Renal pelvis (tissue), 12 donors: ENCODE results near the gene AMD1. TPM values are rescaled to one million over a fixed set of nuclear protein-coding genes. Genes with fewer than 3 reads are reported as not detected.
"Not testable (repeated sequence)": the region's sequence is repeated elsewhere in the genome, so short reads cannot be mapped to it uniquely, and the experiment has no call there.

ENCODE experiments used
- DNase-seq: peaks from one replicate; pipeline ENCODE4 v3.0.0-alpha.2; 2013
- long read RNA-seq, 16 experiments: transcript quantifications; one replicate each; lab custom pipeline, GENCODE V29; 2026
- polyA plus RNA-seq, 3 donors: library from polyadenylated mRNA; unstranded; fragments of 120-200 nt; gene quantifications; one replicate each; pipeline ENCODE4 v1.2.1, GENCODE V29; 2013; ENCODE audit not compliant: insufficient read length in 3 of 3

The AMD1 gene
- 10 to 100 TPM; 72.8 to 79.5 (median 78.8) TPM for polyA plus RNA-seq
- long read RNA-seq, donor 1, full-length matches to known transcripts = 13 of 13 reads
- long read RNA-seq, donor 1, partial matches to known transcripts = 0 of 13 reads
- long read RNA-seq, donor 1, other reads (novel, unspliced or antisense) = 0 of 13 reads
- long read RNA-seq, donor 2, transcript AMD1-204 (9 exons, 3,438 nt) = major isoform, 24 of 57 reads
- long read RNA-seq, donor 2, partial matches to known transcripts = 33 of 57 reads
- long read RNA-seq, donor 2, other reads (novel, unspliced or antisense) = 0 of 57 reads
- long read RNA-seq, donor 3, full-length matches to known transcripts = 19 of 41 reads
- long read RNA-seq, donor 3, partial matches to known transcripts = 22 of 41 reads
- long read RNA-seq, donor 3, other reads (novel, unspliced or antisense) = 0 of 41 reads
- long read RNA-seq, donor 4, full-length matches to known transcripts = 33 of 33 reads
- long read RNA-seq, donor 4, partial matches to known transcripts = 0 of 33 reads
- long read RNA-seq, donor 4, other reads (novel, unspliced or antisense) = 0 of 33 reads
- long read RNA-seq, donor 5, transcript AMD1-204 (9 exons, 3,438 nt) = major isoform, 12 of 12 reads
- long read RNA-seq, donor 5, partial matches to known transcripts = 0 of 12 reads
- long read RNA-seq, donor 5, other reads (novel, unspliced or antisense) = 0 of 12 reads
- long read RNA-seq, donor 6, full-length matches to known transcripts = 13 of 13 reads
- long read RNA-seq, donor 6, partial matches to known transcripts = 0 of 13 reads
- long read RNA-seq, donor 6, other reads (novel, unspliced or antisense) = 0 of 13 reads
- long read RNA-seq, donor 7, full-length matches to known transcripts = 38 of 67 reads
- long read RNA-seq, donor 7, partial matches to known transcripts = 29 of 67 reads
- long read RNA-seq, donor 7, other reads (novel, unspliced or antisense) = 0 of 67 reads
- long read RNA-seq, donor 8, transcript AMD1-204 (9 exons, 3,438 nt) = major isoform, 10 of 10 reads
- long read RNA-seq, donor 8, partial matches to known transcripts = 0 of 10 reads
- long read RNA-seq, donor 8, other reads (novel, unspliced or antisense) = 0 of 10 reads
- long read RNA-seq, donor 9, full-length matches to known transcripts = 27 of 32 reads
- long read RNA-seq, donor 9, partial matches to known transcripts = 5 of 32 reads
- long read RNA-seq, donor 9, other reads (novel, unspliced or antisense) = 0 of 32 reads
- long read RNA-seq, donor 10, full-length matches to known transcripts = 23 of 28 reads
- long read RNA-seq, donor 10, partial matches to known transcripts = 5 of 28 reads
- long read RNA-seq, donor 10, other reads (novel, unspliced or antisense) = 0 of 28 reads
- long read RNA-seq, donor 11, full-length matches to known transcripts = 15 of 15 reads
- long read RNA-seq, donor 11, partial matches to known transcripts = 0 of 15 reads
- long read RNA-seq, donor 11, other reads (novel, unspliced or antisense) = 0 of 15 reads
- long read RNA-seq, donor 12, full-length matches to known transcripts = 27 of 40 reads
- long read RNA-seq, donor 12, partial matches to known transcripts = 8 of 40 reads
- long read RNA-seq, donor 12, other reads (novel, unspliced or antisense) = 5 of 40 reads
- long read RNA-seq, donor 13, full-length matches to known transcripts = 8 of 18 reads
- long read RNA-seq, donor 13, partial matches to known transcripts = 10 of 18 reads
- long read RNA-seq, donor 13, other reads (novel, unspliced or antisense) = 0 of 18 reads
- long read RNA-seq, donor 14, full-length matches to known transcripts = 30 of 36 reads
- long read RNA-seq, donor 14, partial matches to known transcripts = 6 of 36 reads
- long read RNA-seq, donor 14, other reads (novel, unspliced or antisense) = 0 of 36 reads
- long read RNA-seq, donor 15, full-length matches to known transcripts = 22 of 22 reads
- long read RNA-seq, donor 15, partial matches to known transcripts = 0 of 22 reads
- long read RNA-seq, donor 15, other reads (novel, unspliced or antisense) = 0 of 22 reads
- long read RNA-seq, donor 16, full-length matches to known transcripts = 30 of 41 reads
- long read RNA-seq, donor 16, partial matches to known transcripts = 11 of 41 reads
- long read RNA-seq, donor 16, other reads (novel, unspliced or antisense) = 0 of 41 reads

DNA sequence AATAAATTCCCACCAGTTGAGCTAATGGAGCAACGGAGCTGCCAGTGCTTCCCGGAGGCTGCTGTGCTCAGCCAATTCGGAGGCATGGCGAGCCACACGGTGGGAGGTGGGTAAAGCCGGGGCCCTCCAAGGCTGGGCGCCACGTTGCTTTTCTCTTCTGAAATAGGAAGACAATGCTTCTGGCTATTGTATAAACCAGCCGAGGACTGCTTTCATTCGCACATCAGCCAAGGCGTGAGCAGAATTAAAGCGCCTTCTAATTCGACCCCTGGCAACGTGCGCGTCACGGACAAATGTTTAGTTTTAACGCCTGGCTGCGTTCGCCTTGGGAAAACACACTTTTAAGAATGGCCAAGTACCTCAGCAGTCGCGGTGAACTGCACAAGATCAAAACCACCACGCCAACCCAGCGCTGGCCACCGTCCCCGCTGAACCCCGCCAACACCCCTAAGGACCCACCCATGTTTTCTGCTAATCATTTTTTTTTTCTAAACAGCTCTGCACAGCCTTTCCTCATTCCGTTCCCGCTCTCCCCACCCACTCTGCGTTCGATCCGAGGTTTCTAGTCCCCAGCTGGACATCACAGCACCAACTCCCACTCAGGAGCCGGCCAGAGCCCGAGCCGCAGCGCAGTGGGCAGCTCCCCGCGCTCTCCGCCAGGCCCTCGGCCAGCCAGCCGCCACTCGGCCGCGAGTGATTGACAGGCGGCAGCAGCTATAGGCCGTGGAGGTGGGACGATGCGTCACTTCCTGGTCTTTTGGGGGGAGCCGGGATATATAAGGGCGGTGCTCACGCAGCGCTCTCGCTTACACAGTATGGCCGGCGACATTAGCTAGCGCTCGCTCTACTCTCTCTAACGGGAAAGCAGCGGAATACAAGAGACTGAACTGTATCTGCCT lies at the start of gene AMD1:
Gene AMD1 (plus strand): TSS at position 805 of the 899 bp plus-strand sequence. CDS start 321 bp downstream, outside the sequence.
- peak; percentile 98 for DNase-seq

DNA sequence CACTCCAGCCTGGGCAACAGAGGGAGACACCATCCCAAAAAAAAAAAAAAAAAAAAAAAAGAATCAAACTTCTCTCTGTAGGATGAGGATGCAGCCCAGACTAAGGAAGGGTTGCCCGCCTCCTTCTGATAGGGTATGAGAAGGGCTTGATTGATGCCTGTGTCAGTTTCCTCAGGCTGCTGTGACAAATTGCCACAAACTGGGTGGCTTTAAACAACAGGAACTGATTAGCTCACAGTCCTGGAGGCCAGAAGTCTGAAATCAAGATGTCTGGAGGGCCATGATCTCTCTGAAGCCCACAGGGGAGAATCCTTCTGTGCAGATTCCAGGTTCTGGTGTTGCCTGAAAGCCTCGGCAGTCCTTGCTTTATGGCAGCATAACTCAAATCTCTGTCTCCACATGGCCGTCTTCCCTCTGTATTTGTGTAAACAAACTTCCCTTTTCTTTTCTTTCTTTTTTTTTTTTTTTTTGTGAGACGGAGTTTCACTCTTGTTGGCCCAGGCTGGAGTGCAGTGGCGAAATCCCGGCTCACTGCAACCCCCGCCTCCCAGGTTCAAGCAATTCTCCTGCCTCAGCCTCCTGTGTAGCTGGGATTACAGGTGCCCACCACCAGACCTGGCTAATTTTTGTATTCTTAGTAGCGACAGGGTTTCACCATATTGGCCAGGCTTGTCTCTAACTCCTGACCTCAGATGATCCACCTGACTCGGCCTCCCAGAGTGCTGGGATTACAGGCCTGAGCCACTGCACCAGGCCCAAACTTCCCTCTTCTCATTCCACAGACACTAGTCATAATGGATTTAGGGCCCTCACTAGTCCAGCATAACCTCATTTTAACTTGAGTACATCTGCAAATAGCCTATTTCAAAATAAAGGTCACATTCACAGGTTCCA lies 48.1 kb upstream of the AMD1 start:
- no peak for DNase-seq

DNA sequence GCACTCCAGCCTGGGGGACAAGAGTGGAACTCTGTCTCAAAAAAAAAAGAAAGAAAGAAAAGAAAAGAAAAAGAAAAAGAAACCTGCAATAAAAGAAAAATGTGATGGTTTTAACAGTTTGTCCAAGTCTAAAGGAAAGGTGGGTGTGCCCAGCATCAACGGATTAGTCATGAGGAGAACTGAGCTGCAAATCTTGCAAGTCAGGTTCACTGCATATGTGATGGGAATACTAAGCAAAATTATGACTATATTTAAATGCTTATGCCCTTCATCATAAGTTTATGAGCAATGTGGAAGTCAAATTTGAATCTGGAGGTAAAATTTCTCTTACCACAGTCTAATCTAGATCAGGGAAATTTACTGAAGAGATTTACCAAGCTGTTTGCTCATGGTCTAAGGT lies 46.2 kb upstream of the AMD1 start:
- DNase-seq = no peak

DNA sequence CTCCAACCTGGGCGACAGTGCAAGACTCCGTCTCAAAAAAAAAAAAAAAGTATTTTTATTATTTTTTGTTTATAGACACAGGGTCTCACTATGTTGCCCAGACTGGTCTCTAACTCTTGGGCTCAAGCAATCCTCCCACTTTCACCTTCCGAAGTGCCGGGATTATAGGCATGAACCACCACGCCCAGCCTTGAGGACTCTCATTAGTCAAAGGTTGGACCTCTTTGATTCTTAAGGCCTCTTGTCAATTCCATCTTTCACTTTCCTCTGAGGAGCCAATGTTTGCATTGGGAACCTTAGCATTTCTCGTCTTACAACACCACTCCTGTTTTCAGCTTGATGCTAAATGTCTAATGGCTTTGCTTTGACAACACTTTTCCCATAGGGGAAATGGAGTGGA lies 43.2 kb upstream of the AMD1 start:
- no peak for DNase-seq

DNA sequence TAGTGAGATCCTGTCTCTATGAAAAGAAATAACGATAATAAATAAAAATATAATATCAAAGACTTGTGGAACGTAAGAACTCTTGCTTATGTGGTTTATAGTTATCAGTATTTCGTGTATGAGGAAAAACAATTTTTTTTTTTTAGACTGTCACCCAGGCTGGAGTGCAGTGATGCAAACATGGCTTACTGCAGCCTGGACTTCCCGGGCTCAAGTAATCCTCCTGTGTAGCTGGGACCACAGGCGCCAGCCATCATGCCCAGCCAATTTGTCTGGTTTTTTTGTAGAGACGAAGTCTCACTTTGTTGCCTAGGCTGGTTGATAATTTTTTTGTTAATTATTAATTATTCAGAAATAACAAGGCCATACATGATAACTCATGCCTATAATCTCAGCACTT lies 40.8 kb upstream of the AMD1 start:
- no peak for DNase-seq

DNA sequence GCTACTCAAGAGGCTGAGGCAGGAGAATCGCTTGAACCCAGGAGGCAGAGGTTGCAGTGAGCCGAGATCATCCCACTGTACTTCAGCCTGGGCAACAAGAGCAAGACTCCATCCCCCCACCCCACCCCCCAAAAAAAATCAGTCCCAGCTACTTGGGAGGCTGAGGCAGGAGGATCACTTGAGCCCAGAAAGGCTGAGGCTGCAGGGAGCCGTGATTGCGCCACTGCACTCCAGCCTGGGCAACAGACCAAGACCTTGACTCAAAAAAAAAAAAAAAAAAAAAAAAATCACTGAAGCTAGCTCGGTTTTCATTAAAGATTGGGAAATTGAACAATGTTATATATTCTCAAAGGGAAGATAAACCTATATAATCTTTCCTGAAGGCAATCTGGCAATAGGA lies 38.8 kb upstream of the AMD1 start:
- DNase-seq = not testable (repeated sequence)

DNA sequence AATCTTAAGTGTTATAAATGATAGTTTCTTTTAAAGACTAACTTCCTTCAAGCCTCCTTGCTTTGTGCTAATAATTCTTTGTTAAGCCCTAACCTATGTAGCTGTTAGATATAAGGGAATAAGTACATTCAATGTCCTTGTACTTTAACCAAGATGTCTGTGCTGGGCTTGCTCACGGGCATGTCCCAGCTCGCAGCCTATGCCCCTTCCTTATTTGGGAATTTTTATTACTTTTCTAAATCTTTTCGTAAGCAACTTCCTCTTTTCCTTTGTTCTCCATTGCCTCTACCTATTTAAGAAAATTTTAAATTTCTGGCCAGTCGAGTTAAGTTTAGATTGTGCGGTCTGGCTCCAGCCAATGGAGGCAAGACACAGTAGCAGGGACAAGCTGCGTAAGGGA lies 33.3 kb upstream of the AMD1 start:
- DNase-seq = no peak

DNA sequence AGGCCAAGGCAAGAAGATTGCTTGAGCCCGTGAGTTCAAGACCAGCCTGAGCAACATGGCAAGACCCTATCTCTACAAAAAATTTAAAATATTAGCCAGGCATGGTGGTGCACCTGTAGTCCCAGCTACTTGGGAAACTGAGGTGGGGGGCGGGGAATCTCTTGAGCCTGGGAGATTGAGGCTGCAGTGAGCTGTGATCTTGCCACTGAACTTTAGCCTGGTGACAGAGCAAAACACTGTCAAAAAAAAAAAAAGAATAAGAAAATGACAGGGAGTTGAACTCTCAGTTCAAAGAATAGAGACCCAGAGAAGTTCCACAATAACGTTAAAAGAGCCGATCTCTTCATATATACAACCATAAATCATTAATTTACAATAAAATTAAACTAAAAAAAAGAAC lies 24.8 kb upstream of the AMD1 start:
- no peak for DNase-seq

DNA sequence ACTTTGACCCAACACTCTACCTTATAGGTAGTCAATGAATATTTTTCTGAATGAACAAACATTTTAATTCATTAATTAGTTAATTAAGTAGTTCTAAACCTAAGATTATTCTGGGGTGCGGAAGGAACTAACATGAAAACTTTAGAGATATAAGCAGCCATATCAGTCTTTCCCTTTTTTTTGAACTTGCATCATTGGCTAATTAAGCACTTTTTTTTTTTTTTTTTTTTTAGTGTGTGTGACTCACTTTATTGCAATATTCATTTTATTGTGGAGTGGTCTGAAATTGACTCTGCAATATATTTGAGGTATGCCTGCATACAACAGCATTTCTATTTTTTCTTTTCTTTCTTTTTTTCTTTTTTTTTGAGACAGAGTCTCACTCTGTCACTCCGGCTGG lies 21.8 kb upstream of the AMD1 start:
- DNase-seq = no peak

DNA sequence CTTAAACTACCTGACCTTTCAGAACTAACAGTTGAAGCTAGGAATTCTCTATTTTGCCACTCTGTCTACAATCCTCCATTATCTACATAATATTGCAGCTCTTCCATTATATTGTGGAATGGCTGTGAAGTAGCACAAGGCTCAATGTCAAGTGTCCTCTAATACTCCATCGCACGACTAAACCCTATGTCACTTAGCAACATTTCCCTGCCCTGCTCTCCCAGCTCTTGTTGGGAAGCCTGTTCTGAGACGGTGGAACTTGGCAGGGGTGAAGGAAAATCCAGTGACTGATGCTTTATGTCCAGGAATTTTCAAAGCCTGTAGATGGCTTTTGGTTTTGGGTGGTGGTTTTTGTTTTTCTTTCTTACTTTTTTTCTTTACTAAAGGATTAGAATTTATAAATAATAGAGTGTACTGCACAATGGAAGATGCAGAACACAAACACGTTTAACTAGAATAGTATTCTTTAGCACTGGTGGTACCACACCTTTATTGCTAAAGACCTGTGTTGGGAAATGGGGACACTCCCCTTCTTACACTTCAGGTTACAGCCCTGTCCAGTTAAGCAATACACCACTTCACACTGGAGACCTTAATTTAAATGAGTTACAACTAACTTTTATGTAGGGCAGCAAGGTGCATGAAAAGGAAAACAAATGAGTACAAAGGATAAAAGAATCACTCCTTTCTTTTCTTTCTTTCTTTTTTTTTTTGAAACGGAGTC lies 20.7 kb upstream of the AMD1 start:
- no peak for DNase-seq

DNA sequence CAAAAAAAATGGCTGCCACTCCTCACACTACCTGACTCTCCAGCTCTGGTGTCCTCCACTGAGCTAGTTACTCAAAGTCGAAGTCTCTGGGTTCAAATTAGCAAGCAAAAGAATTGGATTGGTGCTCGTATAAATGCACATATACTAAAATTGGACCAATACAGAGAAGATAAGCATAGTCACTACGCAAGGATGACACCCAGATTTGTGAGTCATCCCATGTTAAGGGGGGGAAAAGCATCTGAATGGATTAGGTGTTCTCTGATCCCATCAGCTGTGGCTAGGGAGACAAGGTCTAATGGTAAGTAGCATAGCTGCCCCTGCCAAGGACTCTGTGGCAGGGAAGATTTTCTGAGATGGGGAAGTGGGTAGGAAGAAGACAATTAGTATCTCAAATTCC lies 18.3 kb upstream of the AMD1 start:
- DNase-seq = no peak

DNA sequence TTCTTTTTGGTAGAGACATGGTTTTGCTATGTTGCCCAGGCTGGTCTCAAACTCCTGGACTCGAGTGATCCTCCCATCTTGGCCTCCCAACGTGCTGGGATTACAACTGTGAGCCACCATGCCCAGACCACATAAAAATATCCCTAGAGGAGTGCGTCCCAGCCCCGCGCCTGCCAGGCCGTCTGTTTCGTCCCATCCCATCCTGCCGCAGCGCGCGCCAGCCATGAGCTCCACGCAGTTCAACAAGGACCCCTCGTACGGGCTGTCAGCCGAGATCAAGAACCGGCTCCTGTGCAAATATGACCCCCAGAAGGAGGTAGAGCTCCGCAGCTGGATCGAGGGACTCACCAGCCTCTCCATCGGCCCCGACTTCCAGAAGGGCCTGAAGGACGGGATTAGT lies 16.6 kb upstream of the AMD1 start:
- DNase-seq = no peak

DNA sequence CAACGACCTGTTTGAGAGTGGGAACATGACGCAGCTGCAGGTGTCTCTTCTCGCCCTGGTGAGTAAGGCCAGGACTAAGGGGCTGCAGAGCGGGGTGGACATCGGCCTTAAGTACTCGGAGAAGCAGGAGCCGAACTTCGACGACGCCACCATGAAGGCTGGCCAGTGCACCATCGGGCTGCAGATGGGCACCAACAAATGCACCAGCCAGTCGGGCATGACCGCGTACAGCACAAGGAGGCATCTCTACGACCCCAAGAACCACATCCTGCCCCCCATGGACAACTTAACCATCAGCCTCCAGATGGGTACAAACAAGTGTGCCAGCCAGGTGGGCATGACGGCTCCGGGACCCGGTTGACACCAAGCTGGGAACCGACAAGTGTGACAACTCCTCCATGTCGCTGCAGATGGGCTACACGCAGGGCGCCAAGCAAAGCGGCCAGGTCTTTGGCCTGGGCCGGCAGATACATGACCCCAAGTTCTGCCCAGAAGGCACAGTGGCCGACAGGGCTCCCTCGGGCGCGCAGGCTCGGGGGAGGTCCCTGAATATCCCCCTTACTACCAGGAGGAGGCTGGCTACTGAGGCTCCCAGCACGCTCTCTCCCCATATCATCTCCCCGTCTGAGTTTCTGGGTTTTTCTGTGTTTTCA lies 15.9 kb upstream of the AMD1 start:
- no peak for DNase-seq

DNA sequence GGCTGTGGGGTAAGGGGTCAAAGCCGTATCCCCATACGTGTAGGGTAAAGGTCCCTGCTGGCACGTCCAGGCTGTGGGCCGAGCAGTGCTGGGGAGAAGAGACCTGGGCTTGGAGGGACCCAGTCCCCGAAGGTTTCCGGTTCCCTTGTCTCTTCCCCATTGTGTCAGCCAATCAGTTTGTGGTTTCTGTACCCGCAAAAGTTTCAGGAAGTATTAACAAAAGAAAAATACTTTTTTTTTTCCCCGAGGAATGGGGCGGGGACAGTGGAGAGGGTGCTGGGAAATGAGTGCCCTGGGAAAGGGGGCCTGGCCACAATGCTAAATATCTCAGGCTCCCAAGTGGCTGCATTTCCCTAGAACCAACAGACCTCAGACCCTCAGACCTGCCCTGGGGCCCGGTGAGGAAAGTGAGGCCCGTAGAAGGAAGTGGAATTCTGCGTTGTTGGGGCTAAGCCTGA lies 15.2 kb upstream of the AMD1 start:
- no peak for DNase-seq

DNA sequence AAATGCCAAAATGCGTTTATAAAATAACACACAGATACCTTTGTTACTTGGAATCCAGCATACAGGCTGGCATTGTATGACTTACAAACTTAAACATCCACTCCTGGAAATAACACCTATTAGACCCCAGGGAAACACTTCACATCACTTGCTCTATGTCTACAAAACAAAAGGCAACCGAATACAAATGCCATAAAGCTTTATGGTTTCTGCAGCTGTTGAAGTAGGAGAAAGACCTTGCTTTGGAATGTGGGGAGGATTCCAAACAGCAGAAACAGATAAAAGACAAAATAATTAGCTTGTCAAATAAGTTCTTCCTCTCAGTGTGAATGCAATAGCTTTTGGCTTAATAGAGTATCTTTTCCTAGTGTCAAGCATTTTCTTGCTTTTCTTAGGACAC lies 9.8 kb upstream of the AMD1 start:
- peak; percentile 61 for DNase-seq

DNA sequence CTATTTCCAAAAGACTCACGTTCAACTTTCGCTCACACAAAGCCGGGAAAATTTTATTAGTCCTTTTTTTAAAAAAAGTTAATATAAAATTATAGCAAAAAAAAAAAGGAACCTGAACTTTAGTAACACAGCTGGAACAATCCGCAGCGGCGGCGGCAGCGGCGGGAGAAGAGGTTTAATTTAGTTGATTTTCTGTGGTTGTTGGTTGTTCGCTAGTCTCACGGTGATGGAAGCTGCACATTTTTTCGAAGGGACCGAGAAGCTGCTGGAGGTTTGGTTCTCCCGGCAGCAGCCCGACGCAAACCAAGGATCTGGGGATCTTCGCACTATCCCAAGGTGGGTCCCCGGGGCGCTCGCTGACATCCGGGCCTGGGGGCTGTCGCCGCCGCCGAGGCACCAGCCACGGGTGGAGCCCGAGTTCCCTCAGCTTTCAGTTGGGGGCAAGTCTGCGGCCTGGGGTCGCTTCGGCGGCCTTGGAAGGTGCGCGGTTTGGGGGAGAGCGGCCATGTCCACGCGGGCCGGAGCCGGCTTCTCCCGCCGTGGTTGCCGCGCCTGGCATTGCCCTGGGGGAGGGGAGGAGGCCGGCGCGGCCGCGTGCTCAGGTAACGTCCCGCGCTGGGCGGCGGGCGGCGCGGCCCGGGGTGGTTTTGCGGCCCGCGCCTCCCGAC lies 429 bp downstream of the AMD1 start:
- no peak for DNase-seq
